KMS-11 (cell line): ENCODE data around the gene KLF11.

Source experiments
- H2AFZ ChIP-seq: fragments of 200-600 bp; sonication (generic); 2 replicates; pipeline ENCODE4 v1.6.1; 2016; ENCODE audit warnings: antibody characterized with exemption, mixed run types, low read depth
- H3K27ac ChIP-seq: fragments of 200-600 bp; sonication (generic); 2 replicates; pipeline ENCODE4 v1.6.1; 2016; ENCODE audit warnings: mild to moderate bottlenecking, mixed run types
- H3K27me3 ChIP-seq: fragments of 200-600 bp; sonication (generic); 2 replicates; pipeline ENCODE4 v1.6.1; 2017; ENCODE audit warnings: mild to moderate bottlenecking, low read depth, mixed run types, moderate library complexity; ENCODE audit not compliant: insufficient read depth
- H3K36me3 ChIP-seq: fragments of 200-600 bp; sonication (generic); 2 replicates; pipeline ENCODE4 v1.6.1; 2017; ENCODE audit warnings: mild to moderate bottlenecking, mixed run types; ENCODE audit not compliant: insufficient read depth
- H3K4me1 ChIP-seq: fragments of 200-600 bp; sonication (generic); 2 replicates; pipeline ENCODE4 v1.6.1; 2016; ENCODE audit warnings: mild to moderate bottlenecking, low read depth, mixed run types; ENCODE audit not compliant: poor library complexity, severe bottlenecking
- H3K4me2 ChIP-seq: fragments of 200-600 bp; sonication (generic); 2 replicates; pipeline ENCODE4 v1.7.0; 2016; ENCODE audit warnings: mild to moderate bottlenecking, mixed run types
- H3K4me3 ChIP-seq: fragments of 200-600 bp; sonication (generic); IDR thresholded peaks from 2 replicates; pipeline ENCODE4 v1.6.1; 2017; ENCODE audit warnings: low read depth, low read length, mixed read lengths; ENCODE audit not compliant: insufficient read depth
- H3K79me2 ChIP-seq: fragments of 200-600 bp; sonication (generic); 2 replicates; pipeline ENCODE4 v1.6.1; 2016; ENCODE audit warnings: low read depth, mixed run types; ENCODE audit not compliant: insufficient read depth
- H3K9ac ChIP-seq: fragments of 200-600 bp; sonication (generic); 2 replicates; pipeline ENCODE4 v1.6.1; 2016; ENCODE audit warnings: mild to moderate bottlenecking, mixed run types
- H4K20me1 ChIP-seq: fragments of 200-600 bp; sonication (generic); 2 replicates; pipeline ENCODE4 v1.6.1; 2016; ENCODE audit warnings: mild to moderate bottlenecking, mixed run types; ENCODE audit not compliant: insufficient read depth
- TF ChIP-seq, protein P1 (sequence below): fragments of 200-600 bp; sonication (generic); conservative IDR thresholded peaks from 2 replicates; pipeline ENCODE4 v1.6.1; 2017; ENCODE audit warnings: low read depth, mild to moderate bottlenecking, antibody characterized with exemption, low read length, moderate library complexity, mixed read lengths

The KLF11 gene

DNA sequence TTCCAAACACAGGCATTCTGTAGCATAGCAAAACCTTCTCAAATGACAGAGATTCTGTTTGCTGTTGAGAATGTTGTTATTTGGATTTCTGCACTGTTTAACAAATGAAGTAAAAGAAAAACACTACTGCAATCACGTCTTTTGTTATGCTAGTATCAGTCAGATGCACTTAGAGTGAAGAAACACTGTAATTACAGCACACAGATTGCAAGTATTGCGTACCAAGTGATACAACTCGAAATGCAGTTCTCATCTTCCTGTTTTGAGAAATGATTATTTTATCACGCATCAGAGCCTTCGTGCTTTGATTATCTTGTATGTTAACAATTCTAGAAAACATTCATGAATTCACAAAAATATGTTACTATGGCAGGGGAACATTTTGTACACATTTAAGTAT lies 41.8 kb upstream of the KLF11 start:
- Histone ChIP-seq H3K4me3 (no peak overlapping the region), H3K27me3 (no peaks in the 10 kb centered on the region), H3K36me3 (no peaks in the 10 kb centered on the region), H2AFZ (no peak overlapping the region), H3K4me2 (no peak overlapping the region), H3K27ac (no peak overlapping the region), H3K9ac (no peak overlapping the region), H4K20me1 (no peaks in the 10 kb centered on the region), H3K4me1 (no peaks in the 10 kb centered on the region), H3K79me2 (no peaks in the 10 kb centered on the region)
- TF ChIP-seq, protein P1, sequence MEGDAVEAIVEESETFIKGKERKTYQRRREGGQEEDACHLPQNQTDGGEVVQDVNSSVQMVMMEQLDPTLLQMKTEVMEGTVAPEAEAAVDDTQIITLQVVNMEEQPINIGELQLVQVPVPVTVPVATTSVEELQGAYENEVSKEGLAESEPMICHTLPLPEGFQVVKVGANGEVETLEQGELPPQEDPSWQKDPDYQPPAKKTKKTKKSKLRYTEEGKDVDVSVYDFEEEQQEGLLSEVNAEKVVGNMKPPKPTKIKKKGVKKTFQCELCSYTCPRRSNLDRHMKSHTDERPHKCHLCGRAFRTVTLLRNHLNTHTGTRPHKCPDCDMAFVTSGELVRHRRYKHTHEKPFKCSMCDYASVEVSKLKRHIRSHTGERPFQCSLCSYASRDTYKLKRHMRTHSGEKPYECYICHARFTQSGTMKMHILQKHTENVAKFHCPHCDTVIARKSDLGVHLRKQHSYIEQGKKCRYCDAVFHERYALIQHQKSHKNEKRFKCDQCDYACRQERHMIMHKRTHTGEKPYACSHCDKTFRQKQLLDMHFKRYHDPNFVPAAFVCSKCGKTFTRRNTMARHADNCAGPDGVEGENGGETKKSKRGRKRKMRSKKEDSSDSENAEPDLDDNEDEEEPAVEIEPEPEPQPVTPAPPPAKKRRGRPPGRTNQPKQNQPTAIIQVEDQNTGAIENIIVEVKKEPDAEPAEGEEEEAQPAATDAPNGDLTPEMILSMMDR: no peak

DNA sequence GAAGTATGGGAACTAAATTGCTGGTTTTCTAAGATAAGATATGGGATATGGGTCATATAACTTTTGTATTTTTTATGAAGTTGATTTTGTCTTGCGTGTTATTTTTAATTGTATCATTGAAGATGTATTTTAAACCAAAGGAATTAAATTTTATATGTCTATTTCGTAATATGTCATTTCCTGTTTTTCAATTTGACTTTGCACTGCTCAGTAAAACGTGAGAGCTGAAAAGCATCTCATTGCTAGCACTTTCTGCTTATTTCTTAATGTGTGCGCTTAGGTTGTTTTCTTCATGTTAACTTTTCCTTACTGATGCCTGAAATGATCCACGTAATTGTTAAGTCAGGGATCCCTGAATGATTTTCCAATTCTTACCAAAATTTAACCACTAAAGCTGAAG lies 41.2 kb upstream of the KLF11 start:
- no peak overlapping the region for H3K4me3 ChIP-seq
- no peaks in the 10 kb centered on the region for H3K36me3 ChIP-seq
- H3K4me2 ChIP-seq: no peak overlapping the region
- no peaks in the 10 kb centered on the region for H3K27me3 ChIP-seq
- H3K4me1 ChIP-seq: no peaks in the 10 kb centered on the region
- H3K27ac ChIP-seq: no peak overlapping the region
- H3K79me2 ChIP-seq: no peaks in the 10 kb centered on the region
- H3K9ac ChIP-seq: no peak overlapping the region
- TF ChIP-seq, protein P1: no peak
- no peak overlapping the region for H2AFZ ChIP-seq
- no peaks in the 10 kb centered on the region for H4K20me1 ChIP-seq

DNA sequence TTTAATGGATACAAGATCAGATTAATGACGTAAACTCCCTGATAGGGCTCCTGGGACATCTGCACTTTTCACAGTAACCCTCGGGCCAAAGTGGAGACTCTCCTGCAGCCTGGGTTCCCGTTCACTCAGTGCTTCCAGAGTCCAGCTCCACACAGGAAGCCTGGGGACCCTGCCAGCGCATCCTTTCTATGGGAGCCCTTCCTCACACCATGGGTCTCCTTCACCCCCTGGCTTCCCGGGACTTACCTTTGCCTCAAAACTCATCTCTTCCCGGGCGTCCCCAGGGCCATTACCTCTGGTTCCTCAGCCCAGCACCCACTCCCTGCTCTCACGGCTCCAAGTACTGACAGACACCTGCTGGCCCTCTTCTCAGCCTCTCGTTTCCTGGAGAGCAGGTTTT lies 40.7 kb upstream of the KLF11 start:
- Histone ChIP-seq H3K4me1 (no peaks in the 10 kb centered on the region), H3K79me2 (no peaks in the 10 kb centered on the region), H2AFZ (no peak overlapping the region), H3K4me2 (no peak overlapping the region), H3K27ac (no peak overlapping the region), H3K9ac (no peak overlapping the region), H4K20me1 (no peaks in the 10 kb centered on the region), H3K27me3 (no peaks in the 10 kb centered on the region), H3K36me3 (no peaks in the 10 kb centered on the region), H3K4me3 (no peak overlapping the region)
- TF ChIP-seq, protein P1: no peak

DNA sequence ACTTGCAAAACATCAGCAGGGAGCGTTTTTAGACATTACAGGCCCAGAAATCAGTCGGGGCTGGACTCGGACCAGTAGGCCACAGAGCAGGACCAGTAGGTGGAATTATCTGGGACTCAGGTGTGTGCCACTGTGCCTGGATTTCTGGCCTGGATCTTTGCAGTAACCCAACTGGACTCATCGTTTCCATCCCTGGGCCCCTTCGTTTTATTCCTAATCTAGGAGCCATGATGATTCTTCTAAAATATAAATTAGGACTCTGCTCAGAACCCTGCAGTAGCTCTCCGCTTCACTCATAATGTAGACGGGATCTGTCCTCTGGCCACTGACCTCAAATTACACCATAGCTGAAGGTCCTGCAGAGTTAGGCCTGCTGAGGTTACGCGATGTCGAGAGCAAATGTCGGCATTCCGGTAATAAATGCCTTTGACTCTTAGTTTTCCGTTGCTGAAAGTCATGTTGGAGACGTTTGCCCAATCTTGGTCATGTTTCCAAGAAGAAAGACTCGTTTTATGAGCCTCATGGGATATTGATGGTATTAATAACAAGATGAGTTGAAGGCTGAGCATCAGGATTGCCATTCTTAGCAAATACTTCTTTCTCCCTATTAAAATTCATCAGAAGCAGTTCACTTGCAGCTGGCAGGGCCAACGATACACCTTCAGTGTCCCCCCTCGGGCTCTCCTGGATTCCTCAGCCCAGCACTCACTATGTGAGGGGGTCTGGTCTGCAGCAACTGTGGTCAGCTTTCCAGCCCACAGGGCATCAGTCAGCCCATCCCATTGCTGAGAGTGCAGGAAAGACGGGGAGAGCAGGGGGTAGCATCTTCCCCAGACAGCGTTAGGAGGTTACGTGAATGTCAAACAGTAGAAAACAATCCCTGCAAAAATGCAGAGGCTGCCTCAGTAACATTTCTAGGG lies 39.9 kb upstream of the KLF11 start:
- Histone ChIP-seq H3K36me3 (no peaks in the 10 kb centered on the region), H3K27ac (no peak overlapping the region), H3K4me1 (no peaks in the 10 kb centered on the region), H2AFZ (no peak overlapping the region), H3K79me2 (no peaks in the 10 kb centered on the region), H3K4me2 (no peak overlapping the region), H4K20me1 (no peaks in the 10 kb centered on the region), H3K27me3 (no peaks in the 10 kb centered on the region), H3K4me3 (no peak overlapping the region), H3K9ac (no peak overlapping the region)
- TF ChIP-seq, protein P1: no peak
